ACC112 (cell line): Measurements from ENCODE around the gene CLNK.

Experiments used
- H2AFZ ChIP-seq: fragments of 200-600 bp; sonication (generic); one replicate; pipeline ENCODE4 v1.6.0; 2017; ENCODE audit warnings: antibody characterized with exemption, low read length; ENCODE audit not compliant: unreplicated experiment
- H3K27ac ChIP-seq: fragments of 200-600 bp; sonication (generic); 2 replicates; pipeline ENCODE4 v1.5.1; 2014; ENCODE audit warnings: low read depth, mild to moderate bottlenecking, antibody characterized with exemption, low read length, moderate library complexity
- H3K27me3 ChIP-seq: fragments of 200-600 bp; sonication (generic); 2 replicates; pipeline ENCODE4 v1.6.1; 2014; ENCODE audit warnings: mild to moderate bottlenecking, antibody characterized with exemption, low read length, moderate library complexity, mixed read lengths; ENCODE audit not compliant: insufficient read depth
- H3K36me3 ChIP-seq: fragments of 200-600 bp; sonication (generic); 2 replicates; pipeline ENCODE4 v1.6.1; 2016; ENCODE audit warnings: mild to moderate bottlenecking, antibody characterized with exemption, low read length, moderate library complexity, mixed read lengths; ENCODE audit not compliant: insufficient read depth
- H3K4me1 ChIP-seq: fragments of 200-600 bp; sonication (generic); one replicate; pipeline ENCODE4 v1.6.1; 2016; ENCODE audit warnings: low read length, mixed read lengths; ENCODE audit not compliant: insufficient read depth, unreplicated experiment, control insufficient read depth
- H3K4me3 ChIP-seq: fragments of 200-600 bp; sonication (generic); 2 replicates; pipeline ENCODE4 v1.5.1; 2014; ENCODE audit warnings: mild to moderate bottlenecking, low read depth, low read length
- H3K79me2 ChIP-seq: fragments of 200-600 bp; sonication (generic); one replicate; pipeline ENCODE4 v1.6.0; 2016; ENCODE audit warnings: low read length; ENCODE audit not compliant: control insufficient read depth, unreplicated experiment, insufficient read depth

CLNK gene, protein sequence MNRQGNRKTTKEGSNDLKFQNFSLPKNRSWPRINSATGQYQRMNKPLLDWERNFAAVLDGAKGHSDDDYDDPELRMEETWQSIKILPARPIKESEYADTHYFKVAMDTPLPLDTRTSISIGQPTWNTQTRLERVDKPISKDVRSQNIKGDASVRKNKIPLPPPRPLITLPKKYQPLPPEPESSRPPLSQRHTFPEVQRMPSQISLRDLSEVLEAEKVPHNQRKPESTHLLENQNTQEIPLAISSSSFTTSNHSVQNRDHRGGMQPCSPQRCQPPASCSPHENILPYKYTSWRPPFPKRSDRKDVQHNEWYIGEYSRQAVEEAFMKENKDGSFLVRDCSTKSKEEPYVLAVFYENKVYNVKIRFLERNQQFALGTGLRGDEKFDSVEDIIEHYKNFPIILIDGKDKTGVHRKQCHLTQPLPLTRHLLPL

DNA sequence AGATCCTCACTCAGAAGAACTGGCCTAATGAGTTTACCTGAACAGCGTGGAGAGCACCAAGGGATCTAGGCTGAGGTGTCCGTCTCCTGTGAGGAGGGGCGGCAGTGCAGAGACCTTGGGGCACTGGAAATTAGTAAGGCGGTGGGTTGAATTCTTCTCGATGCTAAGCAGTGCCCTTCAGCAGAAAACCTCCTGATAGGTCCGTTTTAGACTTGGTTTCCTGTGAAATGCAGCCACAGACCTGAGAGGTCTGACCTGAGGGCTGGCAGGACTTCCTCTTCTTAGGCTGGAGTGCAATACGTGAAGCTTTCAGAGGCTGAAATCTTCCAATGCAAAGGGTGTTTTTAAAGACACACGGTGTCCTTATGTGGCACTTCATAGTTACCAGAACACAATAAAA lies at the start of gene CLNK:
TSS of gene CLNK (minus strand) at position 138 of the 400 bp plus-strand sequence. CDS start 16,899 bp downstream, outside the sequence.
- H3K4me1 ChIP-seq = no peaks in the 10 kb centered on the region
- H3K27me3 ChIP-seq = no peaks in the 10 kb centered on the region
- H2AFZ ChIP-seq = no peak within 1 kb of the TSS
- no peaks in the 10 kb centered on the region for H3K79me2 ChIP-seq
- H3K4me3 ChIP-seq = no peak within 1 kb of the TSS
- H3K27ac ChIP-seq = no peak within 1 kb of the TSS
- no peaks in the 10 kb centered on the region for H3K36me3 ChIP-seq

DNA sequence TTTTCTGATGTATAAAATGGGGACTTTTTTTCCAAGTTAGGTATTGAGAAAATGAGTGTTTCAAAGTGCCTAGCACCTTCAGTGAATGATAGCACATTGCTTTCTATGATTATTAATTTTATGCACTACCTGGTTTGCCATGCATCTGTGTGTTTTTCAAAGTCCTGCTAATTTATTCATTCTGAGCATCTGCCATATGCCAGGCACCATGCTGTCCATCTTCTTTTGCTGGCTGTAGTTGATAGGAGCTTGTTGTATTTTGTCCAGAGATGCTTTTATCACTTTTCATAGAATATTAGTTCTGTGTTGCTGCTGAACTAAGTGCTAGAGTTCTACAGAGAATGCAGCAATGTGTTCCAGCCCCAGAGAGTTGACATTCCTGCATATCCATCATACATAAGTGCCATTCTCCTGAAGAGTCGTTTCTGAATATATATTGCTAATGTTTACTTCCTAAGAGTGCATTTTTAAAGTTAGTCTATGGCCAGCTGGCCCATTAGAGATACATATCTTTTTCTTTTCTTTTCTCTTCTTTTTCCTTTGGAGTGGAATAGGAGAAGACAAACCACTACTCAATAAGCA lies 49.0 kb upstream of the CLNK start:
- Histone ChIP-seq H3K27me3 (peaks cover 13% of the 10 kb centered on the region; the same call in 1 of the 2 replicates), H2AFZ (no peak overlapping the region), H3K4me1 (no peaks in the 10 kb centered on the region), H3K79me2 (no peaks in the 10 kb centered on the region), H3K36me3 (no peaks in the 10 kb centered on the region), H3K4me3 (no peak overlapping the region), H3K27ac (no peak overlapping the region)

DNA sequence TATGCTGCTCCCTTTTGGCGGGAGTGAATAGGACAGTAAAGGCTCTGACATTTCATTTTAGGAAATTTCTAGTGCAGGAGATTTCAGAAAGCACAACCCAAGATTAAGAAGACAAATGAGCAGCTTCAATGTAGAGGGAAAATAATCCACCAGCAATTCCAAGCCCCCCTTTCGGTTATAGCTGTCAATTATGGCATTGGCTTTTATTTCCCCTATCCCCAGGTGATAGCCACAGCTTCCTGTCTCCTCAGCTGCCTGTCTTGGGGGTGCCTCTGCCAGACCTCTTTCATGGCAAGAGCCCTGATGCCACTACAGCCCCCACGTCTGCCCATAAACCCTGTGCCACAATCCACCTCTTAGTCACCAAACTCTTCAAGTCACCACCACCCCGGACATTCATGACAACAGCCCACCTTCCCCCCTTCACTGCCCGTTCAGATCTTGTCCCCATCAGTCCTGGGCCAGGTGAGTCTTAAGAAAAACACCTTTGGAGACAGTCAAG lies 48.4 kb upstream of the CLNK start:
- peaks cover 13% of the 10 kb centered on the region; the same call in 1 of the 2 replicates for H3K27me3 ChIP-seq
- no peak overlapping the region for H3K4me3 ChIP-seq
- no peaks in the 10 kb centered on the region for H3K4me1 ChIP-seq
- no peaks in the 10 kb centered on the region for H3K36me3 ChIP-seq
- H3K79me2 ChIP-seq = no peaks in the 10 kb centered on the region
- no peak overlapping the region for H3K27ac ChIP-seq
- H2AFZ ChIP-seq = no peak overlapping the region

DNA sequence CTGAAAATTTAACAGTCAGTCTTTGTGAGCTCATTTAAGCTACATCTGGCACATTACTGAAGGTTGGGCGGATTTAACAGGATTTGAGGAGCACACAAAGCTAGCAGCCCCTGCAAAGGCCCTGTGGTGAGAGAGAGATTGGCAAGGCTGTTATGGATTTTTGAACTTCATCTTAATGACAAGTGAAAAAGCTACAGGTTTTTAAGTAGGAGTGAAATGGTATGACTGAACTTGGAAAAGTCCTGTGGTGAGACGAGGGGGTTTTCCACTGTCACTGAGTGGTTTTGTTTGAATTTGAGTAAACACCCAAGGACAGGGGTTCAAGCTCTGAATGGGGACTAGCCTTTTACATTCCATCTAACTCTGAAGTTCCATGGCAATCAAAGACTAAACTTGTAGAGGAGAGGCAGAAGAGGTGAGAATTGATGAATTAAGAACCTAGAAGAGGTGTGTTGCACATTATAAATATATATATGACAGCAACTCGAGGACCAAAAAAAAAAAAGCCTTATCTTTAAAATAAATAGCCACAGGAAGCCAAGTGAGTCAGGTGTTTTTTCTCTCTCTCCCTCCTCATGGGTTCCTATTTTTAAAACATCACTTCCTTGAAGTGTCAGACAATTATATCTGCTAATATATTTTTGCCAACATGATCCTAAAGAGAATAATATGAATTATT lies 47.8 kb upstream of the CLNK start:
- H3K79me2 ChIP-seq = no peaks in the 10 kb centered on the region
- H3K27ac ChIP-seq = no peak overlapping the region
- H3K27me3 ChIP-seq = peaks cover 13% of the 10 kb centered on the region; the same call in 1 of the 2 replicates
- no peaks in the 10 kb centered on the region for H3K36me3 ChIP-seq
- H3K4me1 ChIP-seq = no peaks in the 10 kb centered on the region
- no peak overlapping the region for H2AFZ ChIP-seq
- no peak overlapping the region for H3K4me3 ChIP-seq

DNA sequence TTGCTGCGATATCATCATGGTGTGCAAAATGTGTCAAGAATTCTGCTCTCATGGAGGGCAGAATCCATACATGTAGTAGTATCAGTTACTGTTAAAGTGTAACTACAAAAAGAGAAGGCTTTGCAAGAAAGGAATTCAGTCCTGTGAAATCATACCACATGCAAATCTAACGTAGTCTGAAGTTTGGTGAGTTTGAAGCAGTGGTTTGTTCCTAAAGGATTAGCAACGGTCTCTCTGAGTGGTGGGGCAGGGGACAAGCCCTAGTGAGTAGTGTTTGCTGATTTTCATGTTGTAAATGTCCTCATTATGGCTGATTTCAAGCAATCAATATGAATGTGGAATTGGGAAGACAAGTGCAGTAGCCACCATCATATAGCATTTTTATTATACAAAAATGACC lies 47.1 kb upstream of the CLNK start:
- Histone ChIP-seq H3K79me2 (no peaks in the 10 kb centered on the region), H3K4me1 (no peaks in the 10 kb centered on the region), H2AFZ (no peak overlapping the region), H3K36me3 (no peaks in the 10 kb centered on the region), H3K27ac (no peak overlapping the region), H3K4me3 (no peak overlapping the region), H3K27me3 (peaks cover 13% of the 10 kb centered on the region; the same call in 1 of the 2 replicates)

DNA sequence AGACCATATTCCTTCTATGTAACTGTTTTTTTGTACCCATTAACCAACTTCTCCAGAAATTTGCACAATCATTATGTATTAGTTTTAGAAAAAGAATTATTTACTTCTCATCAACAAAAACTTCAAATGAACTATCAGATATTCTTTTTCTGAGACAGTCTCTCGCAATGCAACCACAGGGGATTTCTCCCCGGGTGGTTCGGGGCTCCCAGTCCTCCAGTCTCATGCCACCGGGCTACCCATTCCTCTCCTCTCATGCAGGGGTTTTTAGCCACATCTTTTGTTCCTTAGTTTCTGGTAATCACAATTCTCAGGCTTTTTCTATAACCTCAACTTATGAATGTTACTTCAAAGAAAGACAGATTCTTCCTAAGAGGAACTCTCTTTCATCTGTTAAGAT lies 46.6 kb upstream of the CLNK start:
- H2AFZ ChIP-seq = no peak overlapping the region
- H3K4me3 ChIP-seq = no peak overlapping the region
- H3K4me1 ChIP-seq = no peaks in the 10 kb centered on the region
- H3K79me2 ChIP-seq = no peaks in the 10 kb centered on the region
- H3K36me3 ChIP-seq = no peaks in the 10 kb centered on the region
- no peak overlapping the region for H3K27ac ChIP-seq
- peaks cover 13% of the 10 kb centered on the region; the same call in 1 of the 2 replicates for H3K27me3 ChIP-seq

DNA sequence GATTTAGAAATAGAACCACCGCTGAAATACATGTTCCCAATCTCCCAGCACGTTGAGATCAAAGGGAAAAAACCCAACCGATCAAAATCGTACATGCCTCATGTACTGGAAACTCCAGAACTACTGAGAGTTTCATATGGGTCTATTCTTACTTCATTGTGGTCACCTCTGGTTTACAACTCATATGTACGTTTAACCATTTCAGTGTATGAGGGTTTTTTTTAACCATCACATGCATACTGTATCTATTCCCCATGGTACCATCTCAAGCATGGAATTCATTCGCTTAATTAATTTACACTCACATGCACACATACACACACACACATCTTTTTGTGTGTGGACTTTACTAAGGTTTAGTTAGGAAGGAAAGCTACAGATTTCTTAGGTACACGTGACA lies 46.0 kb upstream of the CLNK start:
- H3K27ac ChIP-seq = no peak overlapping the region
- no peak overlapping the region for H3K4me3 ChIP-seq
- H2AFZ ChIP-seq = no peak overlapping the region
- no peaks in the 10 kb centered on the region for H3K4me1 ChIP-seq
- H3K36me3 ChIP-seq = no peaks in the 10 kb centered on the region
- H3K27me3 ChIP-seq = peaks cover 13% of the 10 kb centered on the region; the same call in 1 of the 2 replicates
- no peaks in the 10 kb centered on the region for H3K79me2 ChIP-seq

DNA sequence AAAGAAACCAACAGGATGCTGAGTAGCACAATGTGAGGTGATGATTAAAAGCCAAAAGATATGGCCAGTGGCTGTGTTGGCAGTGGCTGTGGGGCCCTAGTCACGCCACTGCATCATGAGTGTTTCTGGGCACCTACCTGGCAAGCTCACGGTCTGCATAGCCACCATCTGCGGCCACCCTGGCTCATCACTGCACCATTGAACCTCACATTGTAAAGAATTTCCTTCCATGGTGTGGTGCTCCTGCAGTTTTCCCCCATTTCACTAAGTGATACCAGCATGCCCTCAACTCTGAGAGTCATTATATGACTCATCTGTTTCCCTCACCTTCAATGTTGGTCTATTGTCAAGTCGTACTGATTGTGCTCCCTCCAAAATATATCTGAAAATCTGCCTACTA lies 45.5 kb upstream of the CLNK start:
- Histone ChIP-seq H3K4me3 (no peak overlapping the region), H3K27me3 (peaks cover 14% of the 10 kb centered on the region; the same call in 1 of the 2 replicates), H3K4me1 (no peaks in the 10 kb centered on the region), H3K36me3 (no peaks in the 10 kb centered on the region), H3K27ac (no peak overlapping the region), H3K79me2 (no peaks in the 10 kb centered on the region), H2AFZ (no peak overlapping the region)

DNA sequence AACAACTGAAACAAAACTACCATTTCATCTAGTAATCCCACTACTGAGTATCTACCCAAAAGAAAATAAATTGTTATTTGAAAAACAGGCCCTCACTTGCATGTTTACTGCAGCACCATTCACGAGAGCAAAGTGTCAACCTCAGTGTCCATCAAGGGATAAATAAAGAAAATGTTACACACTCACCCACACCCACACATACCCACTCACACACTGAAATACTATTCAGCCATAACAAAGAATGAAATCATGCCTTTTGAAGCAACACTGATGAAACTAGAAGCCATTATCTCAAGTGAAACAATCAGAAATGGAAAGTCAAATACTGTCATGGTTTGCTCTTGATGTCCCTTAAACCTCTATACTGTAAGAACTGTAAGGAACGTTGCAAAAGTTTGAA lies 44.8 kb upstream of the CLNK start:
- Histone ChIP-seq H3K27me3 (peaks cover 18% of the 10 kb centered on the region; the same call in 1 of the 2 replicates), H3K4me1 (no peaks in the 10 kb centered on the region), H3K27ac (no peak overlapping the region), H2AFZ (no peak overlapping the region), H3K79me2 (no peaks in the 10 kb centered on the region), H3K36me3 (no peaks in the 10 kb centered on the region), H3K4me3 (no peak overlapping the region)

DNA sequence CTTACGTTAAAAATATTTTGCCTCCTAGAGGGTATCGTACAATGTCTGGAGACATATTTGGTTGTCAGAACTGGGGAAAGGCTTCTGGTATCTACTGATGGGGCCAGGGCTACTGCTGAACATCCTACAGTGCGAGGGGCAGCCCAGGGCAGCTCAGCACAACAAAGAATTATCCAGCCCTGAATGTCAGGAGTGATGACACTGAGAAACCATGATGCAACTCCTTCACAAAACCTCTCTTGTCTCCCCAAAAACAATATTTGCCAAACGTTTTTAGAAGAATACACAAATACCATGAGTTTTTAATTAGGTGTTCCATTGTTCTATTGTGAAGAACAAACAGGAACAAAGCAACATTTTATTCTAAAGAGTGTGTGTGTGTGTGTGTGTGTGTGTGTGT lies 43.4 kb upstream of the CLNK start:
- Histone ChIP-seq H3K4me1 (no peaks in the 10 kb centered on the region), H2AFZ (no peak overlapping the region), H3K27me3 (peaks cover 18% of the 10 kb centered on the region; the same call in 1 of the 2 replicates), H3K27ac (no peak overlapping the region), H3K4me3 (no peak overlapping the region), H3K36me3 (no peaks in the 10 kb centered on the region), H3K79me2 (no peaks in the 10 kb centered on the region)
